HEK293 (cell line): ENCODE data around the gene MTHFS.
"Not testable (repeated sequence)": the region's sequence is repeated elsewhere in the genome, so short reads cannot be mapped to it uniquely, and the experiment has no call there.

ENCODE experiments used
- CTCF ChIP-seq: fragments of 450-650 bp; formaldehyde crosslinking; IDR thresholded peaks from 2 replicates; pipeline ENCODE4 v1.5.1; 2016; ENCODE audit warnings: missing biosample characterization, missing genetic modification characterization
- HOXA7 ChIP-seq: sonication (generic); formaldehyde crosslinking; IDR thresholded peaks from 2 replicates; pipeline ENCODE4 v1.8.1; 2022; ENCODE audit warnings: missing genetic modification reagents, borderline replicate concordance
- MZF1 ChIP-seq: fragments of 450-650 bp; formaldehyde crosslinking; IDR thresholded peaks from 2 replicates; pipeline ENCODE4 v1.5.1; 2017; ENCODE audit warnings: missing biosample characterization, missing genetic modification characterization, borderline replicate concordance
- PATZ1 ChIP-seq: fragments of 450-650 bp; formaldehyde crosslinking; IDR thresholded peaks from 2 replicates; pipeline ENCODE4 v1.5.1; 2016; ENCODE audit warnings: missing biosample characterization, missing genetic modification characterization
- ZNF239 ChIP-seq: fragments of 450-650 bp; formaldehyde crosslinking; IDR thresholded peaks from 2 replicates; pipeline ENCODE4 v1.5.1; 2016; ENCODE audit warnings: missing biosample characterization, missing genetic modification characterization
- ZNF274 ChIP-seq, 2 experiments: fragments of 200-500 bp in 1 of 2; fragments of 450-650 bp in 1 of 2; sonication (Bioruptor generic) in 1 of 2; formaldehyde crosslinking in 1 of 2; IDR thresholded peaks; 2 replicates each; pipeline versions ENCODE4 v1.5.1 to v1.6.1; 2014 to 2016; ENCODE audit warnings: borderline replicate concordance in 1 of 2, inconsistent platforms in 1 of 2, low read length in 1 of 2, missing biosample characterization in 1 of 2, missing genetic modification characterization in 1 of 2
- ZNF530 ChIP-seq: fragments of 450-650 bp; formaldehyde crosslinking; IDR thresholded peaks from 2 replicates; pipeline ENCODE4 v1.5.1; 2016; ENCODE audit warnings: low read depth, missing biosample characterization, missing genetic modification characterization
- TF ChIP-seq, protein P1 (sequence below): fragments of 450-650 bp; formaldehyde crosslinking; IDR thresholded peaks from 2 replicates; pipeline ENCODE4 v1.5.1; 2016; ENCODE audit warnings: missing biosample characterization, missing genetic modification characterization

DNA sequence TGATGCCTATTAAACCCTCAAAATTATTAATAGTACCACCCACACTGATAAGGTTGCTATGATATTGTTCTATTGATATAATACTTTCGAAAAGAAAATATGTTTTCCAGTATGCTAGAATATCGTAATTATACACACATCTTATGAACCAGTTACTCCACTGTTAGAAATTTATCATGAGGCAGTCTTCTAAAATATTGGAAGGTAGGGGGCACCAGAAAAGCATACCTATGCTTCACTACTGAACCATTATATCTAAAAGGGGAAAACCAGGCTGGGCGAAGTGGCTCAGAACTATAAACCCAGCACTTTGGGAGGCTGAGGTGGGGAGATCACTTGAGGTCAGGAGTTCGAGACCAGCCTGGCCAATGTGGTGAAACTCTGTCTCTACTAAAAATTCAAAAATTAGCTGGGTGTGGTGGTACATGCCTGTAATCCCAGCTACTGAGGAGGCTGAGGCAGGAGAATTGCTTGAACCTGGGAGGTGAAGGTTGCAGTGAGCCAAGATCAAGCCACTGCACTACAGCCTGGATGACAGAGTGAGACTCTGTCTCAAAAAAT, 4.1 kb upstream of the MTHFS start:
- not testable (repeated sequence) for TF ChIP-seq CTCF; ZNF274 (IDR thresholded peaks at IDR 0.05; ENCODE audit: low read length); ZNF274 (tag by site-specific recombination; IDR thresholded peaks at IDR 0.05; ENCODE audit: borderline replicate concordance); ZNF239 (tag by site-specific recombination); HOXA7 (CRISPR knock-in tag); MZF1 (tag by site-specific recombination); ZNF530 (tag by site-specific recombination); PATZ1
- TF ChIP-seq, protein P1, sequence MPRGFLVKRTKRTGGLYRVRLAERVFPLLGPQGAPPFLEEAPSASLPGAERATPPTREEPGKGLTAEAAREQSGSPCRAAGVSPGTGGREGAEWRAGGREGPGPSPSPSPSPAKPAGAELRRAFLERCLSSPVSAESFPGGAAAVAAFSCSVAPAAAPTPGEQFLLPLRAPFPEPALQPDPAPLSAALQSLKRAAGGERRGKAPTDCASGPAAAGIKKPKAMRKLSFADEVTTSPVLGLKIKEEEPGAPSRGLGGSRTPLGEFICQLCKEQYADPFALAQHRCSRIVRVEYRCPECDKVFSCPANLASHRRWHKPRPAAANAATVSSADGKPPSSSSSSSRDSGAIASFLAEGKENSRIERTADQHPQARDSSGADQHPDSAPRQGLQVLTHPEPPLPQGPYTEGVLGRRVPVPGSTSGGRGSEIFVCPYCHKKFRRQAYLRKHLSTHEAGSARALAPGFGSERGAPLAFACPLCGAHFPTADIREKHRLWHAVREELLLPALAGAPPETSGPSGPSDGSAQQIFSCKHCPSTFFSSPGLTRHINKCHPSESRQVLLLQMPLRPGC (tag by site-specific recombination), result not testable (repeated sequence)
